ENCODE results near the gene SMAD3.

The SMAD3 gene

GRCh38 chr15:67201136-67201535 lies 135.7 kb downstream of the SMAD3 start:
- no peak for TF ChIP-seq CTCF (IDR thresholded peaks at IDR 0.05; ENCODE audit: extremely low read depth, missing control alignments)
- DNase-seq (ENCODE audit: low spot score) = no peak

GRCh38 chr15:67202091-67202490 lies 136.7 kb downstream of the SMAD3 start:
- TF ChIP-seq CTCF (IDR thresholded peaks at IDR 0.05; ENCODE audit: extremely low read depth, missing control alignments) = no peak
- DNase-seq (ENCODE audit: low spot score) = no peak

GRCh38 chr15:67202991-67203390 lies 137.6 kb downstream of the SMAD3 start:
- DNase-seq (ENCODE audit: low spot score) = no peak
- TF ChIP-seq CTCF (IDR thresholded peaks at IDR 0.05; ENCODE audit: extremely low read depth, missing control alignments) = no peak

- TF ChIP-seq CTCF (IDR thresholded peaks at IDR 0.05; ENCODE audit: extremely low read depth, missing control alignments) = no peak
- DNase-seq (ENCODE audit: low spot score) = no peak
Observed at GRCh38 chr15:67207555-67208207, 142.3 kb downstream of the SMAD3 start.

- DNase-seq (ENCODE audit: low spot score) = no peak
- TF ChIP-seq CTCF (IDR thresholded peaks at IDR 0.05; ENCODE audit: extremely low read depth, missing control alignments) = no peak
Observed at GRCh38 chr15:67208396-67208795, 143.0 kb downstream of the SMAD3 start.

GRCh38 chr15:67210555-67211168 lies 145.3 kb downstream of the SMAD3 start:
- no peak for DNase-seq (ENCODE audit: low spot score)
- no peak for TF ChIP-seq CTCF (IDR thresholded peaks at IDR 0.05; ENCODE audit: extremely low read depth, missing control alignments)

- no peak for TF ChIP-seq CTCF (IDR thresholded peaks at IDR 0.05; ENCODE audit: extremely low read depth, missing control alignments)
- no peak for DNase-seq (ENCODE audit: low spot score)
Observed at GRCh38 chr15:67212684-67213367, 147.4 kb downstream of the SMAD3 start.
